Neuronal stem cell (in vitro differentiated cells): ENCODE results near the gene BBS9.

ENCODE experiments used
- DNase-seq: peaks from one replicate; pipeline ENCODE4 v3.0.0-alpha.2; 2013; ENCODE audit warnings: low spot score
- H2AFZ ChIP-seq: one replicate; pipeline ENCODE4 v1.6.1; 2013; ENCODE audit warnings: mild to moderate bottlenecking, low read length, inconsistent platforms
- H2AK5ac ChIP-seq: 2 replicates; pipeline ENCODE4 v1.6.1; 2013; ENCODE audit warnings: low read depth, mild to moderate bottlenecking, inconsistent platforms, low read length, moderate library complexity, mixed read lengths
- H2BK120ac ChIP-seq: 2 replicates; pipeline ENCODE4 v1.6.1; 2013; ENCODE audit warnings: low read depth, mild to moderate bottlenecking, inconsistent platforms, low read length, moderate library complexity, mixed read lengths
- H2BK12ac ChIP-seq: one replicate; pipeline ENCODE4 v1.6.1; 2013; ENCODE audit warnings: low read length, inconsistent platforms
- H2BK15ac ChIP-seq: 2 replicates; pipeline ENCODE4 v1.6.1; 2013; ENCODE audit warnings: mild to moderate bottlenecking, low read length, inconsistent platforms, mixed read lengths
- H2BK5ac ChIP-seq: one replicate; pipeline ENCODE4 v1.6.1; 2013; ENCODE audit warnings: inconsistent platforms, mild to moderate bottlenecking, low read length, moderate library complexity
- H3K14ac ChIP-seq: one replicate; pipeline ENCODE4 v1.6.1; 2013; ENCODE audit warnings: low read length, inconsistent platforms
- H3K18ac ChIP-seq: 2 replicates; pipeline ENCODE4 v1.6.1; 2013; ENCODE audit warnings: low read length, inconsistent platforms
- H3K23ac ChIP-seq: 2 replicates; pipeline ENCODE4 v1.6.1; 2013; ENCODE audit warnings: low read depth, mild to moderate bottlenecking, mixed read lengths, low read length, inconsistent platforms; ENCODE audit not compliant: poor library complexity
- H3K27ac ChIP-seq: replicated peaks from 3 replicates; pipeline ENCODE4 v1.5.1; 2013; ENCODE audit warnings: low read length, inconsistent platforms
- H3K27me3 ChIP-seq, 3 experiments: 2 replicates each; pipeline ENCODE4 v1.6.1; 2013; ENCODE audit warnings: low read length in 3 of 3, mild to moderate bottlenecking in 2 of 3, inconsistent platforms in 1 of 3, low read depth in 1 of 3, mixed read lengths in 1 of 3, moderate library complexity in 1 of 3; ENCODE audit not compliant: control insufficient read depth in 3 of 3, insufficient read depth in 3 of 3
- H3K36me3 ChIP-seq, 2 donors: replicated peaks in 1 of 2; 2 replicates each; pipeline ENCODE4 v1.6.1; 2013; ENCODE audit warnings: low read length in 2 of 2; ENCODE audit not compliant: control insufficient read depth in 2 of 2, insufficient read depth in 2 of 2
- H3K4ac ChIP-seq: 2 replicates; pipeline ENCODE4 v1.6.1; 2013; ENCODE audit warnings: inconsistent platforms, mild to moderate bottlenecking, low read length, moderate library complexity
- H3K4me1 ChIP-seq, 2 donors: 1 replicate in 1 of 2; 2 replicates in 1 of 2; pipeline ENCODE4 v1.6.1; 2013; ENCODE audit warnings: low read length in 2 of 2, low read depth in 1 of 2; ENCODE audit not compliant: control insufficient read depth in 2 of 2, insufficient read depth in 1 of 2
- H3K4me2 ChIP-seq: one replicate; pipeline ENCODE4 v1.6.1; 2013; ENCODE audit warnings: mild to moderate bottlenecking, low read length, inconsistent platforms; ENCODE audit not compliant: insufficient read depth, poor library complexity, severe bottlenecking
- H3K4me3 ChIP-seq, 2 donors: 2 replicates each; pipeline ENCODE4 v1.5.1; 2013; ENCODE audit warnings: low read length in 2 of 2, mild to moderate bottlenecking in 2 of 2, inconsistent platforms in 1 of 2, moderate library complexity in 1 of 2
- H3K79me1 ChIP-seq: one replicate; pipeline ENCODE4 v1.6.1; 2013; ENCODE audit warnings: low read depth, mild to moderate bottlenecking, inconsistent platforms, low read length, moderate library complexity
- H3K9ac ChIP-seq: one replicate; pipeline ENCODE4 v1.6.1; 2013; ENCODE audit warnings: mild to moderate bottlenecking, low read depth, low read length, inconsistent platforms; ENCODE audit not compliant: poor library complexity
- H3K9me3 ChIP-seq, 2 donors: replicated peaks in 1 of 2; 2 replicates each; pipeline versions ENCODE3 to v1.6.1; 2013; ENCODE audit warnings: low read length in 2 of 2, mild to moderate bottlenecking in 2 of 2, inconsistent platforms in 1 of 2, low read depth in 1 of 2, mixed read lengths in 1 of 2, moderate library complexity in 1 of 2; ENCODE audit not compliant: control insufficient read depth in 2 of 2, insufficient read depth in 1 of 2
- H4K8ac ChIP-seq: one replicate; pipeline ENCODE4 v1.6.1; 2013; ENCODE audit warnings: low read depth, mild to moderate bottlenecking, inconsistent platforms, low read length, moderate library complexity
- H4K91ac ChIP-seq: one replicate; pipeline ENCODE4 v1.6.1; 2013; ENCODE audit warnings: low read length, low read depth, mild to moderate bottlenecking, inconsistent platforms; ENCODE audit not compliant: poor library complexity
- WGBS, 2 donors: extraction: QIAGEN DNeasy Blood & Tissue Kit; methylation state at CpG; one replicate each; pipeline ENCODE4 v1.1.7; 2013; ENCODE audit warnings: missing lambda C conversion rate in 2 of 2, mixed read lengths in 1 of 2; ENCODE audit not compliant: insufficient read length in 2 of 2, insufficient replicate concordance in 1 of 2; ENCODE audit errors: extremely low coverage in 2 of 2; 5-methylcytosine and 5-hydroxymethylcytosine counted together

BBS9 gene

GRCh38 chr7:33494474-33494873, 365.1 kb downstream of the BBS9 start:
- Histone ChIP-seq H2BK15ac (no peak overlapping the region), H3K36me3 (no peaks in the 10 kb centered on the region), H2BK5ac (no peak overlapping the region), H3K79me1 (no peaks in the 10 kb centered on the region), H3K14ac (no peak overlapping the region), H4K8ac (no peak overlapping the region), H3K9ac (no peak overlapping the region), H3K27me3 (no peaks in the 10 kb centered on the region), H3K18ac (no peak overlapping the region), H3K27ac (no peak overlapping the region), H3K4me2 (no peak overlapping the region), H4K91ac (no peak overlapping the region), H2AFZ (no peak overlapping the region), H2BK12ac (no peak overlapping the region), H3K4ac (no peak overlapping the region), H3K4me3 (no peak overlapping the region), H2AK5ac (no peak overlapping the region), H3K4me1 (peaks cover 0 to 14% of the 10 kb centered on the region in 2 donors), H2BK120ac (no peak overlapping the region), H3K23ac (no peak overlapping the region), H3K9me3 (no peaks in the 10 kb centered on the region)
- DNase-seq: no peak

- Histone ChIP-seq H3K27ac (no peak overlapping the region), H4K91ac (no peak overlapping the region), H2BK120ac (no peak overlapping the region), H2BK5ac (no peak overlapping the region), H2BK15ac (no peak overlapping the region), H3K27me3 (no peaks in the 10 kb centered on the region), H2AFZ (no peak overlapping the region), H3K4me1 (peaks cover 0 to 14% of the 10 kb centered on the region in 2 donors), H3K4me2 (no peak overlapping the region), H3K23ac (no peak overlapping the region), H2BK12ac (no peak overlapping the region), H3K79me1 (no peaks in the 10 kb centered on the region), H3K9me3 (no peaks in the 10 kb centered on the region), H3K4ac (no peak overlapping the region), H2AK5ac (no peak overlapping the region), H3K18ac (no peak overlapping the region), H3K9ac (no peak overlapping the region), H3K36me3 (no peaks in the 10 kb centered on the region), H3K4me3 (peak overlapping the region in 1 of 2 donors; percentile 40), H4K8ac (no peak overlapping the region), H3K14ac (no peak overlapping the region)
- DNase-seq: no peak
- no CpG with 5 or more reads among the region's 5 CpGs for WGBS, 2 donors
Observed at GRCh38 chr7:33495207-33495606, 365.8 kb downstream of the BBS9 start.

- no peak overlapping the region for H3K4me3 ChIP-seq
- H3K36me3 ChIP-seq: no peaks in the 10 kb centered on the region
- no peak overlapping the region for H2BK12ac ChIP-seq
- no peak overlapping the region for H3K9ac ChIP-seq
- WGBS, 2 donors: no CpG with 5 or more reads among the region's 2 CpGs
- no peak overlapping the region for H3K14ac ChIP-seq
- H3K4me1 ChIP-seq: peaks cover 0 to 14% of the 10 kb centered on the region in 2 donors
- H3K4me2 ChIP-seq: no peak overlapping the region
- no peaks in the 10 kb centered on the region for H3K79me1 ChIP-seq
- H2BK15ac ChIP-seq: no peak overlapping the region
- no peak overlapping the region for H2AK5ac ChIP-seq
- no peak overlapping the region for H3K23ac ChIP-seq
- no peak overlapping the region for H4K8ac ChIP-seq
- no peak overlapping the region for H3K18ac ChIP-seq
- H3K27me3 ChIP-seq: no peaks in the 10 kb centered on the region
- no peak overlapping the region for H4K91ac ChIP-seq
- no peak for DNase-seq
- H3K27ac ChIP-seq: no peak overlapping the region
- no peak overlapping the region for H2BK5ac ChIP-seq
- H3K9me3 ChIP-seq: no peaks in the 10 kb centered on the region
- no peak overlapping the region for H2AFZ ChIP-seq
- H3K4ac ChIP-seq: no peak overlapping the region
- H2BK120ac ChIP-seq: no peak overlapping the region
Observed at GRCh38 chr7:33497051-33497450, 367.7 kb downstream of the BBS9 start.

- H3K79me1 ChIP-seq: no peaks in the 10 kb centered on the region
- H2AK5ac ChIP-seq: no peak overlapping the region
- no peaks in the 10 kb centered on the region for H3K9me3 ChIP-seq
- H4K91ac ChIP-seq: no peak overlapping the region
- no peak overlapping the region for H3K27ac ChIP-seq
- WGBS, 2 donors: no CpG with 5 or more reads among the region's 9 CpGs
- no peaks in the 10 kb centered on the region for H3K36me3 ChIP-seq
- no peak for DNase-seq
- no peak overlapping the region for H3K4ac ChIP-seq
- no peak overlapping the region for H3K14ac ChIP-seq
- no peak overlapping the region for H3K23ac ChIP-seq
- no peak overlapping the region for H3K18ac ChIP-seq
- no peak overlapping the region for H3K9ac ChIP-seq
- no peak overlapping the region for H2BK120ac ChIP-seq
- H4K8ac ChIP-seq: no peak overlapping the region
- H2BK12ac ChIP-seq: no peak overlapping the region
- no peak overlapping the region for H2AFZ ChIP-seq
- no peak overlapping the region for H2BK15ac ChIP-seq
- no peaks in the 10 kb centered on the region for H3K27me3 ChIP-seq
- H2BK5ac ChIP-seq: no peak overlapping the region
- no peak overlapping the region for H3K4me3 ChIP-seq
- H3K4me2 ChIP-seq: no peak overlapping the region
- peaks cover 2 to 4% of the 10 kb centered on the region in 2 donors for H3K4me1 ChIP-seq
Observed at GRCh38 chr7:33500703-33501701, 371.6 kb downstream of the BBS9 start.
